ENCODE results near the gene FMN1. TPM values are rescaled to one million over a fixed set of nuclear protein-coding genes. Genes with fewer than 3 reads are reported as not detected.

FMN1 gene
- total RNA-seq, 1 experiment from 2014 or later, result 25.8 TPM

- peaks cover 16% of the 10 kb centered on the region for H3F3A ChIP-seq (ENCODE audit: insufficient read depth, low read depth)
- no peak overlapping the region for H3K4me2 ChIP-seq
- no peak overlapping the region for H3K4me3 ChIP-seq
- no peaks in the 10 kb centered on the region; the same call in 1 of the 2 replicates for H4K20me1 ChIP-seq (ENCODE audit: insufficient read depth)
- peaks cover 2% of the 10 kb centered on the region; the same call in 1 of the 2 replicates for H3K79me2 ChIP-seq (ENCODE audit: low read depth)
- no TSS peak for BruUV-seq (replicated peaks)
- no peak for DNase-seq
- intact Hi-C loops (cut with micrococcal nuclease; ENCODE audit: unreplicated experiment), result loop anchor here (10.0 kb wide), 2 partner anchors 185 to 265 kb away; no protein-coding TSS in a partner anchor
- H3K9me3 ChIP-seq (ENCODE audit: insufficient read depth, low read depth), result no peaks in the 10 kb centered on the region
- H3K27me3 ChIP-seq (ENCODE audit: insufficient read depth, low read depth), result no peaks in the 10 kb centered on the region
- ChIA-PET POLR2A (ENCODE audit: unreplicated experiment) (no interaction called here), CTCF (no interaction called here)
- peaks cover 20% of the 10 kb centered on the region for H3K4me1 ChIP-seq (replicated peaks; ENCODE audit: insufficient read depth)
- TF ChIP-seq EZH2 (IDR thresholded peaks at IDR 0.05; ENCODE audit: low read depth) (no peak), CTCF (conservative IDR thresholded peaks at IDR 0.05) (no peak)
- H3K36me3 ChIP-seq (ENCODE audit: low read depth), result no peaks in the 10 kb centered on the region
- no peak overlapping the region for H2AFZ ChIP-seq
- H3K27ac ChIP-seq, result no peak overlapping the region
- no peaks in the 10 kb centered on the region for H3K9me2 ChIP-seq (ENCODE audit: insufficient read depth)
Observed at GRCh38 chr15:33019354-33019981, 175.0 kb downstream of the FMN1 start.

GRCh38 chr15:33016405-33017024, 178.0 kb downstream of the FMN1 start:
- no peaks in the 10 kb centered on the region for H3K9me2 ChIP-seq (ENCODE audit: insufficient read depth)
- no peak overlapping the region for H2AFZ ChIP-seq
- H3K4me3 ChIP-seq, result no peak overlapping the region
- no TSS peak for BruUV-seq (replicated peaks)
- H4K20me1 ChIP-seq (ENCODE audit: insufficient read depth), result no peaks in the 10 kb centered on the region; the same call in 1 of the 2 replicates
- H3K36me3 ChIP-seq (ENCODE audit: low read depth), result no peaks in the 10 kb centered on the region
- TF ChIP-seq CTCF (conservative IDR thresholded peaks at IDR 0.05) (no peak), EZH2 (IDR thresholded peaks at IDR 0.05; ENCODE audit: low read depth) (no peak)
- H3K9me3 ChIP-seq (ENCODE audit: insufficient read depth, low read depth), result no peaks in the 10 kb centered on the region
- no peak overlapping the region for H3K27ac ChIP-seq
- no peaks in the 10 kb centered on the region for H3K27me3 ChIP-seq (ENCODE audit: insufficient read depth, low read depth)
- CTCF ChIA-PET, result no interaction called here
- no peaks in the 10 kb centered on the region; the same call in 1 of the 2 replicates for H3K79me2 ChIP-seq (ENCODE audit: low read depth)
- no peak overlapping the region for H3K4me2 ChIP-seq
- peaks cover 22% of the 10 kb centered on the region for H3K4me1 ChIP-seq (replicated peaks; ENCODE audit: insufficient read depth)
- H3F3A ChIP-seq (ENCODE audit: insufficient read depth, low read depth), result peaks cover 10% of the 10 kb centered on the region
- intact Hi-C loops (cut with micrococcal nuclease; ENCODE audit: unreplicated experiment), result loop anchor here (10.0 kb wide), 2 partner anchors 188 to 268 kb away; no protein-coding TSS in a partner anchor
- DNase-seq, result no peak
- POLR2A ChIA-PET (ENCODE audit: unreplicated experiment), result no interaction called here

- no TSS peak for BruUV-seq (replicated peaks)
- CTCF ChIA-PET, result no interaction called here
Observed at GRCh38 chr15:33014586-33014985, 179.9 kb downstream of the FMN1 start.

More at GRCh38 chr15:33014586-33014985, 179.9 kb downstream of the FMN1 start:
- no peak for DNase-seq
- Histone ChIP-seq H3K27ac (peak overlapping the region; percentile 71), H3K9me3 (ENCODE audit: insufficient read depth, low read depth) (no peaks in the 10 kb centered on the region), H3K27me3 (ENCODE audit: insufficient read depth, low read depth) (no peaks in the 10 kb centered on the region), H4K20me1 (ENCODE audit: insufficient read depth) (no peaks in the 10 kb centered on the region), H3K79me2 (ENCODE audit: low read depth) (no peaks in the 10 kb centered on the region; the same call in 1 of the 2 replicates), H3F3A (ENCODE audit: insufficient read depth, low read depth) (peaks cover 10% of the 10 kb centered on the region), H3K4me2 (no peak overlapping the region), H3K9me2 (ENCODE audit: insufficient read depth) (no peaks in the 10 kb centered on the region), H3K36me3 (ENCODE audit: low read depth) (no peaks in the 10 kb centered on the region), H2AFZ (no peak overlapping the region), H3K4me1 (replicated peaks; ENCODE audit: insufficient read depth) (peaks cover 22% of the 10 kb centered on the region), H3K4me3 (no peak overlapping the region)
- POLR2A ChIA-PET (ENCODE audit: unreplicated experiment), result interaction anchor here (0.7 kb wide), 1 partner anchor 17 kb away, joined by 4 read pairs; no protein-coding TSS in a partner anchor
- no peak for TF ChIP-seq CTCF (conservative IDR thresholded peaks at IDR 0.05)
- no peak for TF ChIP-seq EZH2 (IDR thresholded peaks at IDR 0.05; ENCODE audit: low read depth)
- intact Hi-C loops (cut with micrococcal nuclease; ENCODE audit: unreplicated experiment), result loop anchor here (2.0 to 10.0 kb wide), 3 partner anchors 54 to 270 kb away; no protein-coding TSS in a partner anchor
